HG03354 (cell line): ENCODE data around the gene B3GAT3.
A peak's percentile ranks its signal among the peaks of the same experiment; 100 is the strongest.
"Not testable (repeated sequence)": the region's sequence is repeated elsewhere in the genome, so short reads cannot be mapped to it uniquely, and the experiment has no call there.

Experiments
- ATAC-seq: cut with Tn5 transposase; IDR thresholded peaks from one replicate; pipeline ENCODE4 v1.9.1; 2021; ENCODE audit warnings: mild to moderate bottlenecking; ENCODE audit not compliant: unreplicated experiment, poor library complexity, severe bottlenecking

Gene B3GAT3

GRCh38 chr11:62585356-62585755, 36.4 kb downstream of the B3GAT3 start:
- not testable (repeated sequence) for ATAC-seq

- not testable (repeated sequence) for ATAC-seq
Measured at GRCh38 chr11:62581735-62582134, 40.1 kb downstream of the B3GAT3 start.

- ATAC-seq = no peak
Measured at GRCh38 chr11:62580959-62581715, 40.6 kb downstream of the B3GAT3 start.

- ATAC-seq = no peak
Measured at GRCh38 chr11:62579252-62579651, 42.5 kb downstream of the B3GAT3 start.

GRCh38 chr11:62578541-62578940, 43.2 kb downstream of the B3GAT3 start:
- ATAC-seq = no peak

GRCh38 chr11:62577046-62577714, 44.6 kb downstream of the B3GAT3 start:
- ATAC-seq = no peak

- ATAC-seq = no peak
Measured at GRCh38 chr11:62575837-62576236, 45.9 kb downstream of the B3GAT3 start.

GRCh38 chr11:62575156-62575555, 46.6 kb downstream of the B3GAT3 start:
- no peak for ATAC-seq

GRCh38 chr11:62574363-62575071, 47.3 kb downstream of the B3GAT3 start:
- ATAC-seq = peak; percentile 17

GRCh38 chr11:62573592-62574362, 48.0 kb downstream of the B3GAT3 start, which contains the start of gene EEF1G:
Gene EEF1G, minus strand, starts transcription at chr11:62573891. Its CDS starts 49 bp downstream, at chr11:62573842.
- ATAC-seq = peak; percentile 86

- peak; percentile 6 for ATAC-seq
Measured at GRCh38 chr11:62573006-62573591, 48.7 kb downstream of the B3GAT3 start.

GRCh38 chr11:62572431-62572830, 49.4 kb downstream of the B3GAT3 start:
- no peak for ATAC-seq

GRCh38 chr11:62571493-62571892, 50.3 kb downstream of the B3GAT3 start:
- not testable (repeated sequence) for ATAC-seq

- not testable (repeated sequence) for ATAC-seq
Measured at GRCh38 chr11:62570903-62571302, 50.9 kb downstream of the B3GAT3 start.

GRCh38 chr11:62569611-62570010, 52.2 kb downstream of the B3GAT3 start:
- no peak for ATAC-seq

GRCh38 chr11:62567018-62567633, 54.7 kb downstream of the B3GAT3 start:
- ATAC-seq = no peak

GRCh38 chr11:62566247-62566646, 55.5 kb downstream of the B3GAT3 start:
- no peak for ATAC-seq
